ENCODE results near the gene SORBS2.

Gene SORBS2

DNA sequence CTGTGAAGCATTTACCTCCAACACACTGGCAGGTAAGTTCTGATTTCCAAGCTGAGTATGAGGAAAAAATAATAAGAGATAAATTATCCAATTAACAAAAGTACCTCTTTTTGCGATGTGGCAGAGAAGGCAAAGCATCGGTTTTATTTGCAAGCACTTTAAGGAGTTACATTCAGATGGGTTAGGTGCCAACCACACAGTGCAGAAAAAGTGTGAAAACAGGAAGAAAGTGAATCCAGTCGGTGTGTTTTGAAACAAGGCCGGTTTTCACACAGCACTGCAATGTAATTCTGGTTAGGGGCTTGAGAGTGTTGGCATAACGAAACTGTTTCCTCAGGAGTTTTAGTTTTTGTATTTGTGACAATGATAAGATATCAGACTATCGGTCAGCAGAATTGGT, 145.8 kb downstream of the SORBS2 start:
- DNase-seq = no peak

DNA sequence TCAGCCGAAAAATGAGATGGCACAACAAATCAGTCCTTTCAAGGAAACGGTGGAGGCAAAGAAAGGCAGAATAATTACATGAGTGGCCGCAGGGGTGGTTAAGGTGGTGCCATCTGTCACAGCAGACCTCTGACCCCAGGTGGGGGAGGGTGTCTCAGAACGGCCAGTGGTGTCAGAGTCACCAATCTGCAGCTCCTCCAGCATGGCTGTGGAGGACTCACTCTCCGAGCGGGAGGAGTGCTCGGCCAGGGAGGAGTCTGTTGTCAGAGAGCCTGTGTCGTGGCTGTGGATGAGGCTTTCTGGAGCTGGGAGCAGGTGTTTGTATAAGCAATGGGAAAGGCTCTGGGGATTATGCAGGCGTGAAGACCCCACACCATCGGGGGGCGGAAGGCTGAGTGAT, 146.3 kb downstream of the SORBS2 start:
- DNase-seq = no peak

- no peak for DNase-seq
Observed at GRCh38 chr4:185664481-185664880, 147.5 kb downstream of the SORBS2 start.

- no peak for DNase-seq
Observed at GRCh38 chr4:185662030-185662778, 149.8 kb downstream of the SORBS2 start.

DNA sequence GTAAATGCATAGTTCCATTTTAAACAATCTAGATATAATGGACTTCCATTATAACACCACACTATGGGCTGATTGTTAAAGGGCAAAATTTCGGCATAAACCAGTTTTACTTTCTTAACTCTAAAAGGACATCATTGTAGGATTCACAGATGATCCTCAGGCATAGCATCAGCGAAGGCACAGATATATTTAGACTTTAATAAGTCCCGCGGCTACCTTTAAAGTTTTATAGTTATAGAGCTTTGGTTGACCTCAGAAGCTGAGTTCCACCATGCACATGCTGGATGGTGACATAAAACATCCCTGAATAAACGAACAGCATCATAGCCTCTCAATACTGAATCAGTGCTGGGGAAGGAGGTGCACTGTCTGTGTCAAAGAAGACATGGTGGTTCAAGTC, 151.7 kb downstream of the SORBS2 start:
- no peak for DNase-seq

DNA sequence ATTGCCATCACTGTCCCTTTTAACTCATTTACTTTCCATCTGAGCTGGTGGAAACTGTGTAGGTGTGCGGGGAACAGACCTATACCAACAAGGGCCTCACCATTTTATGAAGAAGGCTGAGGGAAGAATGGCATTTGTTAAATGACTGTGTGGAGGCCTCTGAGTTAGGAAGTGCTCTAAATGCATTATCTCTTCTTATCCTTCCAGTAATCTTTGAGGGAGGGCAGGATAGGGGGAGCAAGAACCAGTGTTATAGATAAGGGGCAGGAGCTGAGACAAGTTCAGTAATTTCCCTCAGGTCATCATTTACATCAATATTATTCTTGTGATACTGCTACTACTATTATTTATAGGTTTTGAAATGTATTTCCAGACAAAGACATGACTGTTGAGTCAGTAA, 154.3 kb downstream of the SORBS2 start:
- no peak for DNase-seq

DNA sequence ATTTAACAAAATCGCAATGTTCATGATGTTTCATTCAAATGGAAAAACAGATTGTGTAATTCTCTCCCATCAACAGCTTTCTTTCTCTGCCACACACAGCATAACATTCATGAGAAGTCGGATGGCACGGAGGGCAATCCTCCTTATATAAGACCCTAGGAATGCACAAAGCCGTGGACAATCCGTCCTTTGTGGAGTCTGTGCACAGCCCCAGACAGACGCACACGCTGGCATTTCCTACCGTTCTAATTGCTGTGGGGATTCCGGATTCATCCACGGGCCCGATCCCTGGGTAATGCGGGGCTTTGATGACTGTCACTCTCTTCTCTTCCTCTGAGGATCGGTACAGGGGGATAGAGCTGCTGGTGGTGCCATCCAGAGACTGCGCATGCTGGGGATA, 154.8 kb downstream of the SORBS2 start:
- DNase-seq = no peak

DNA sequence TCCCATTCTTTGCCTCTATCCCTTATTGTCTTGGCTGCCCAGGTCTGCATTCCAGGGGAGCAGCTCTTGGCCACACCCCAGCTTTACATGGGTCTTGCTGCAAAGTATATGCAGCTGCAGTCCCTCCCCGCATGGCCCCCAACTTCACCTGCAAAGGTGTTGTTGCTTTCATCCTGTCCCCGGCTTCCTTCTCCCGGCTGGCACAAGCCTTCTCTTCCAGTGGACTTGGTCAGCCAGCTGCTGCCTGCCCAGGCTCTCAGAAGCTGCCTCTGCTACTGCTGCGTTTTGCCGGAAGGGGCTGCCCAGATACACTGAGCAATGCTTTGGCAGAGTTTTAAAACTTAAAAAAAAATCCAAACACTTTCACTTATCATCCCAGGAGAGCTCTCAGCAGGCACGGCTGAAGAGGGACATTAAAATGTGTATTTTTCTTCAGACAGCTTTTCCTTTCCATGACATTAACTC, 155.5 kb downstream of the SORBS2 start:
- DNase-seq = no peak

GRCh38 chr4:185654965-185655554, 156.9 kb downstream of the SORBS2 start:
- no peak for DNase-seq

DNA sequence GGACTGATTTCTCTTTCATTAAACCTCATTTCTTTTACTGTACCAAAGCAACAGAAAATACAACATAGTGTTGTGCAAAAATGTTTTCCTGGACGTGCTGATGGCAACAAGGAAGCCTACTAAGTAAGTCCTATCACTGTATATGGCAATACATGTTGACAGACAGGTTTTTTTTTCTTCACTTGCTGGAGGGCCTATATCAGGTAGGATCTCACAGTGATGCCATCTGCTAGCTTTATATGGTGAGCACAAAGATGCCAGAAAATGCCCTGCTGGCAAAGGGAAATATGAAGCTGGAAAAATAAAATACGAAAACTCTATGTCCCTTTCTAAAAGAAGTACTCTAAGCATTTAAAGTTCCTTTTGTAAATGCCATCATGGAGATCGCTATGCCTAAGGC, 157.7 kb downstream of the SORBS2 start:
- DNase-seq = no peak

DNA sequence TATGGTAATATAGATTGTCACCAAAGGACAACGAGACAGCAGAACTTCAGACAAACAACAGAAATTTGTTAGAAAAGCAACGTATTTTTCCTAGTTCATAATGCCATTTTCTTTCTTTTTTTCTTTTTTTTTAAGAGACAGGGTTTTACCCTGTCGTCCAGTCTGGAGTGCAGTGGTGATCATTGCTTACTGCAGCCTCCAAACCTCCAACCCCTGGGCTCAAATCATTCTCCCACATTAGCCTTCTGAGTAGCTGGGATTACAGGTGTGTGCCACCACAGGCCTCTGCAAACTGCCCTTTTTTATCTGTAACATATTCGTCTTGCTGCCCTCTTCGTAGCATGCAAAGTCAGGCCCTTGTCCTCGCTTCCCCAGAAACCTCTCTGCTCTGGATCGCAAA, 160.1 kb downstream of the SORBS2 start:
- no peak for DNase-seq

DNA sequence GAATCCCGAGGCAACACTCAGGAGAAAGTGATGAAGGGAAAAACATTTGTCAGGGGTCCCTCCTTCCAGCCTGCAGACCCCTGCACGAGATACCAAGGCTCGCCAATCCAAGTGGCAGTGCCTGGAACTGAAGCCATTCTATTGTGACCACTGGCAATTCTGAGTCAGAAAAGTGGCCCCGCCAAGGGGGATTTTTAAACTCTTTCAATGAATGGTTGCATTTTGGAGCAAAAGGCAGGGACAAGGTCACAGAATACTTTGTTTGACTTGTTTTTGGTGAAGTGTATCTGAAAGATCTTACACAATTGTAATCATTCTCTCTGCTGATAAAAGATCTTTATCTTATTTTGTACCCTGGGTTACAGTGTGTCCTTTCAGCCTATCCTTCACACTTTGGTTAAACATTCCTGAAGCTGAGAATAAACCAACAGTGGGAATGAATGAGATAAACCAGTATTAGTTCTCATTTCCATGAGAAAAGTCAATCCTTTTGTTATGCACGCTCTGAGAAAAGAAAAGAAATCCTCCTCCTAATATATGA, 160.8 kb downstream of the SORBS2 start:
- no peak for DNase-seq

DNA sequence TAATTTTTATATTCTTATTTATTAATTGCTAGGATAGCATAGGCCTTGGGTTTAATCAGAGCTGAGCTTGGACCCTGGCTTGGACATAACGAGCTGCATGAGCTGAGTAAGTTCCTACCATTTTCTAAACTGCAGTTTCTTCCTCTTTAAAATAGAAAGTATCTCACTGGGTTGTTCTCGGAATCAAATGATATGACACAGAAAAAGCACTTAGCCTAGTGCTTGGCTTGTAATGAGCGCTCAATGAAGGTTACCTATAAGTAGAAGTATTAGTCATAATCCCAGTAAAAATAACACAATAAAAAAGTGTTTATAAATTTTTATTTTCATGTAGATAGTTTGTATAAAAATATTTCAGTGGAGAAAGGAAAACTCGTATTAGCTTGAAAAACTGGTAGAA, 163.4 kb downstream of the SORBS2 start:
- DNase-seq = no peak

DNA sequence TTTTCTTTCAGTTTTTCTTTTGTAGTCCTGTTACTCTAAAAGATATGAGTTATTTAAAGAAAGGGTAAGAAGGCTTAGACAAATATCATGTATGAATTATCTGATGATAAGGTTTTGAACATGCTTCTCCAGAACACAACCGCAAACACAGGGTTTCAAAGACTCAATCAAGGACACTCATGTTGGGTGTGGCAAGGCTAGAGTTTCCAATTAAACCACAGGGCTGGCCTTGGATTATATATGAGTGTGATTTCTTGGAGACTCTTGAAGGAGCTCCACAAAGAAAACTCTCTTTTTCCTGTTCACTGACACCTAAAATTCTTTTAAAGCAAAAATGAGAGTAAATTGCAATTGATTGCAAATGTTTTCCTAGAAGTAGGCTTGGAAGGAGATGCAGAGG, 166.6 kb downstream of the SORBS2 start:
- DNase-seq = no peak

- DNase-seq = no peak
Observed at GRCh38 chr4:185644408-185644807, 167.6 kb downstream of the SORBS2 start.

- no peak for DNase-seq
Observed at GRCh38 chr4:185642907-185643306, 169.1 kb downstream of the SORBS2 start.

- peak; percentile 19 for DNase-seq
Observed at GRCh38 chr4:185640811-185641675, 171.0 kb downstream of the SORBS2 start.

DNA sequence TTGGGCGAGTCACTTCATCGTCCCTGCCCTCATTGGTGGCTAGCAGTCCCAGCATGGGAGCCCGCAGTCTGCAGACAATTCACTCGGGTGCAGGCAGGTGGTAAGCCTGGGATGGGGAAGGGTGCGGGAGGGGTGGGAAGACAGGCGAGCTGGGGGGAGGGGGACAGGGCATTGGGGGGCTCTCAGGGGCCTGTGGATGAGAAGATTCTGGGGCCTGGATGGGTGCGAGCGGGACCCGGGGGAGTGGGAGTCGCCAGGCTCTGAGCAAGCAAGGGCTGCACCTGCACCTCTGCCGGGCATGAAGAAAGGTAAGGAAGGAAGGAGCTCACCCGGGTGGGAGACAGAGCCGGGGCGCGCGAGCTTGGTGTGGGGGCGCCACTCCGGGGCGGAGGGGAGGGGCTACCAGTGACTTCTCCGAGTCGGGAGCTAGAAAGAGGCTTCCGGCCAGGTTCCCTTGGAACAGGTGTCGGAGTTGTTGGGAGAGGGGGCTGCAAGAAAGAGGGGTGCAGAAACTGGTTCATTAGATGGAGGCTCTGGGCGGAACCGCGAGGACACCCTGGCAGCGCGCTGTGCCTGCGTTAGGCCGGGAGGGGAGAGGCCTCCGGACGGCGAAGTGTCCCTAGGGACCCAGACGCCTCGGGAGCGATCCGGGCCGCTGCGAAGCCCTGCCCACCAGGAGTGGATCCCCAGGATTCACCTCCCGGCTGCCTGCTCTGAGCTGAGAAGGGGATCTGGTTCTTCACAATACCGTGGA, 173.3 kb downstream of the SORBS2 start:
- DNase-seq = no peak

DNA sequence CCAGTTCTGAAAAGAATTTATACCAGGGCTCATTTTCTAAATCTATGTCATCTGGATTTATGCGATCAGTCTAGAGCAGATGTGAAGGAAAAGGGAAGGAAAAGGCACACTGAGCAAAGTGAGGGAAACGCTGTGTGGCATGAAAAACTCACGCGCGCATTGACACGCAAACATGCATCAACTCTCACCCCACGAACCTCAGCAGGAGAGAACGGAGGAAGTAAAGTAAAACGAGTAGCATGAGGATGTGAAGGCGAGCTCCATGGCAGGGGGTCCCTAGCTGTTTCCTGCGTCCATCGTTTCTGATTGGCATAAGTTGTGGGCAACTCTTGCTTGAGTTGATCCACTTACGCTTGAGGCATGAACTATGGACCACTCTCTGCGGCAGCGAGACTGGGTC, 173.9 kb downstream of the SORBS2 start:
- DNase-seq = no peak

DNA sequence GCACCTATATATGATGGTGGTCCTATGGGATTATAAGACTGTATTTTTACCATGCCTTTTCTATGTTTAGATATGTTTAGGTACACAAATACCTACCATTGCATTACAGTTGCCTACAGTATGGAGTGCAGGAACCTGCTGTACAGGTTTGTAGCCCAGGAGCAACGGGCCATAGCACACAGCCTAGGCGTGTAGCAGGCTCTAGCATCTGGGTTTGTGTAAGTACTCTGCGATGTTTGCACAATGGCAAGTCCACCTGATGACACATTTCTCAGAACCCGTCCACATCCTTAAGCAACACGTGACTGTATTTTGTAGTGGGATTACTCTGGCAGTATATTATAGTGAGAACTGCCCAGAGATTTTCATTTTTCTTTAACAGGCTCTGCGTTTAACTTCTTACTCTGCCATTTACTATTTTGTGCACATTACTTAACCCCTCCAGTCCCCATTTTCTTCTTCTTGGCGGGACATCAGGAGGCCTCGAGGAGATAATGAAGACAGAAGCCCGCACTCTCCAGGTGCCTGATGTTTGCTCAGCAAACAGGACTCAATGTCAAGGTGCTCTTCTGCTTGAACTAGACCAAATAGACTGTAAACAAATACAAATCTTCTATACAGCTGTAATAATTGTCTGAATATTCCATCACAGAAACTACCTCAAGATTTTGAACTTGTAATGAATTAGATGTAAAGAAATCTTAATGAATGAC, 174.7 kb downstream of the SORBS2 start:
- no peak for DNase-seq

DNA sequence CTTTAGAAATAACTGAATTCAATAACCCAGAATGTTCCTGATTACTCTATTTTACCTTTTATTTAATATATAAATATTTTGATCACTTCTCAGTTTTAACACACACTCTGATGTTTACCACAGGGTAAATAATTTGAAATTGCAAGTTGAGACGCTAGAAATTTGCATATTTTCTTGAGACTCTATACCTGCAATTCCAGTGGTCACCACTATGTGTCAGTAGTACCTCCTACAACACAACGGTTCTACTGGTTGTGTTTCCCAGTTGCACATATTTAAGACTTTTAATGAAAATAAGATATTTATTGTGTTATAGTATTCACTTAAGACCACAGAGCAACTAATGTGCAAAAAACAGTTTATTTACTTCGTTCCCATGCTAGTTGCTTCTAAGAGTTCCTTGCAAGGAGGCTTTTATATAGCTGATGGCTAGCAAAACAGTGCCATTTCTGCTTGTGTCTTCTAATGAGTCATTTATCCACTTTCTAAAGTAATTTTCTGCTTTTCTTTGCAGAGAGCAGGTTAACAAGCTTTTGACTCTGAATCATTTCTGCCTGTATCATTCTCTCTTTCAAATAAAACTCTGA, 177.8 kb downstream of the SORBS2 start:
- DNase-seq = no peak

DNA sequence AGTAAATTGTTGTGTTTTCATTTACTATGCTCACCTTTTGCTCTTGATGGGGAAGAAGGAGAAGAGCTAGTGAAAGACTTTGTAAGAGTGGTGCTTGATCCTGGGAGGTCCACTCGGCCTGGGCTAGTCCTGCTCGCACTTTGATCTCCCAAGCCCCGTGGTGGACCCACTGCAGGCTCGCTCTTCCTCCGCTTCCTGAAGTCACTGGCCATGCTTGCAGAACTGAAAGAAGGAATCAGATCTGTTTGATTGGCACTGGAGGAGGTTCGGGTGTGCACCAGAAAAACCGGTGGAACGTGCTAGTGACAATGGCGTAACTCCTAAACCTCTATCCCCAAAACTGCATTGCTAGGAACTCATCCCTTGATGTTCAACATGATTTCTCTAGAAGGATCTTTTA, 185.2 kb downstream of the SORBS2 start:
- DNase-seq = no peak

All from NCI-H1436 (cell line).